ENCODE data around the gene UBE3C. TPM values are rescaled to one million over a fixed set of nuclear protein-coding genes. Genes with fewer than 3 reads are reported as not detected.
"Not testable (repeated sequence)": the region's sequence is repeated elsewhere in the genome, so short reads cannot be mapped to it uniquely, and the experiment has no call there.

The UBE3C gene
- total RNA-seq, 3 donors from 2014 or later (not counting 1 experiment from before 2014, with no cell fraction given), result 44.6 to 56.7 (median 55.5) TPM

DNA sequence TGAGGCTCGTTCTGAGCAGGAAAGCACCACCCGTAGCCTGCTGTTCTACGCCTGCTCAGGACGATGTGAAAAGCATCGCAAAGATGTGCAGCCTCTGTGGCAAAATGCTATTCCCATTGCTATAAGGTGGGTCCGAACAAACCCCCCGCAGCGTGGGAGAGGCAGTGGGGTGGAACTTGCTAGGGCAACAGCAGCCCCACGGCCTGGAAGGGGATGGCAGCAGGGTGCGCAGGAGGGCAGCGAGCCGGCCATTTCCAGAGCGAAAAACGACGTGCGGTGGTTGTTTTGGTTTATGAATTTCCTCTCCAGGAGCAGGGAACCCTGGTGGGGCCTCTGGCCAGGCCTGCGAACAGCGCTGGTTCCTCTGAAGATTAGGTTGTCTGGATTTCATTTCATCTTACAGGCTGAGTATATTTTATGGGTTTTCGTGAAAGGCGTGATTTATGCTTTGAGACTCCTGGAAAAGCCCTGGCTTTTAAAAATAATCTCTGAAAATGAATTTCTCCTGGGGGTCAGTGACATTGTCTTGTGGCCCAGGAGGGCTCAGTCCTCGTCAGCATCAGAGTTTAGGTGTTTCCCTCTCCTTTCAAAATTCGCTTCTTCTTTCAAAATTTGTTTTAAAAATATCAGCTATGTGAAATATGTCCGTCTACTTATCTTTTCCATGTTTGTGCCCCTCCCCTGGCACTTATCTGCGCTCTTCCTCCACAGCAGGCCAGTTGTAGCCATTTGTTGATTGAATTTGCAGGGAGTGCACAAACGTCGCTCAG, 42.3 kb upstream of the UBE3C start:
- Mint-ChIP-seq H3K27ac (no peak overlapping the region), H3K4me1 (no peaks in the 10 kb centered on the region)
- 61% methylated on average over 26 of the region's 26 CpGs for WGBS (ENCODE audit: insufficient coverage)

DNA sequence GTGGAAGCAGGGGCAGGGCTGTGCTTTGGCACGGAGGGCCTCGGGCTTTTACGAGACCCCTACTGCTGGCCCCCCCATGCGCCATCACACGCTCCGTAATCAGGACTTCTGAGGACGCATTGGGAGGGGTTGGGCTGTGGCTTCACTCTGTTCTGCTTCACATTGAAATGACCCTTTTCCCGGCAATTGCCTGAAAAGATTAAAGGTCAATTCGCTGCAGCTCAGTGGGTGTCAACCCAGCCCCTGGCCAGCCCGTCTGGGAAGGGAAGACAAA, 41.7 kb upstream of the UBE3C start:
- Mint-ChIP-seq H3K4me3 (no peak overlapping the region), H3K36me3 (no peaks in the 10 kb centered on the region), H3K27ac (no peak overlapping the region), H3K4me1 (no peaks in the 10 kb centered on the region), H3K27me3 (ENCODE audit: low read depth in 2 of 2) (peaks cover 5 to 9% of the 10 kb centered on the region in 2 donors), H3K9me3 (no peaks in the 10 kb centered on the region)
- Histone ChIP-seq H3K27ac (ENCODE audit: low read length) (no peak overlapping the region), H3K36me3 (ENCODE audit: control insufficient read depth, insufficient read depth, low read length) (no peaks in the 10 kb centered on the region), H3K27me3 (ENCODE audit: control insufficient read depth, insufficient read depth, low read length) (no peaks in the 10 kb centered on the region), H3K4me1 (ENCODE audit: control insufficient read depth, insufficient read depth, low read length) (no peaks in the 10 kb centered on the region), H3K9me3 (ENCODE audit: control insufficient read depth, insufficient read depth, low read length) (no peaks in the 10 kb centered on the region), H3K4me3 (ENCODE audit: low read length) (no peak overlapping the region)
- intact Hi-C loops (cut with micrococcal nuclease), result no loop called here
- DNase-seq (no peak), ATAC-seq (no peak)
- TF ChIP-seq, protein P1, sequence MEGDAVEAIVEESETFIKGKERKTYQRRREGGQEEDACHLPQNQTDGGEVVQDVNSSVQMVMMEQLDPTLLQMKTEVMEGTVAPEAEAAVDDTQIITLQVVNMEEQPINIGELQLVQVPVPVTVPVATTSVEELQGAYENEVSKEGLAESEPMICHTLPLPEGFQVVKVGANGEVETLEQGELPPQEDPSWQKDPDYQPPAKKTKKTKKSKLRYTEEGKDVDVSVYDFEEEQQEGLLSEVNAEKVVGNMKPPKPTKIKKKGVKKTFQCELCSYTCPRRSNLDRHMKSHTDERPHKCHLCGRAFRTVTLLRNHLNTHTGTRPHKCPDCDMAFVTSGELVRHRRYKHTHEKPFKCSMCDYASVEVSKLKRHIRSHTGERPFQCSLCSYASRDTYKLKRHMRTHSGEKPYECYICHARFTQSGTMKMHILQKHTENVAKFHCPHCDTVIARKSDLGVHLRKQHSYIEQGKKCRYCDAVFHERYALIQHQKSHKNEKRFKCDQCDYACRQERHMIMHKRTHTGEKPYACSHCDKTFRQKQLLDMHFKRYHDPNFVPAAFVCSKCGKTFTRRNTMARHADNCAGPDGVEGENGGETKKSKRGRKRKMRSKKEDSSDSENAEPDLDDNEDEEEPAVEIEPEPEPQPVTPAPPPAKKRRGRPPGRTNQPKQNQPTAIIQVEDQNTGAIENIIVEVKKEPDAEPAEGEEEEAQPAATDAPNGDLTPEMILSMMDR (IDR thresholded peaks at IDR 0.05), result no peak
- 84% methylated on average over 10 of the region's 10 CpGs for WGBS (ENCODE audit: insufficient coverage)

More for the DNA sequence above, 42.3 kb upstream of the UBE3C start:
- no peaks in the 10 kb centered on the region for H3K36me3 Mint-ChIP-seq
- Histone ChIP-seq H3K4me3 (ENCODE audit: low read length) (no peak overlapping the region), H3K36me3 (ENCODE audit: control insufficient read depth, insufficient read depth, low read length) (no peaks in the 10 kb centered on the region), H3K27me3 (ENCODE audit: control insufficient read depth, insufficient read depth, low read length) (no peaks in the 10 kb centered on the region), H3K27ac (ENCODE audit: low read length) (no peak overlapping the region), H3K4me1 (ENCODE audit: control insufficient read depth, insufficient read depth, low read length) (no peaks in the 10 kb centered on the region), H3K9me3 (ENCODE audit: control insufficient read depth, insufficient read depth, low read length) (no peaks in the 10 kb centered on the region)
- H3K9me3 Mint-ChIP-seq, result no peaks in the 10 kb centered on the region
- intact Hi-C loops (cut with micrococcal nuclease), result no loop called here
- ATAC-seq, result no peak
- H3K4me3 Mint-ChIP-seq, result no peak overlapping the region
- peaks cover 0 to 9% of the 10 kb centered on the region in 2 donors for H3K27me3 Mint-ChIP-seq (ENCODE audit: low read depth in 2 of 2)
- TF ChIP-seq, protein P1 (IDR thresholded peaks at IDR 0.05), result no peak
- no peak for DNase-seq

DNA sequence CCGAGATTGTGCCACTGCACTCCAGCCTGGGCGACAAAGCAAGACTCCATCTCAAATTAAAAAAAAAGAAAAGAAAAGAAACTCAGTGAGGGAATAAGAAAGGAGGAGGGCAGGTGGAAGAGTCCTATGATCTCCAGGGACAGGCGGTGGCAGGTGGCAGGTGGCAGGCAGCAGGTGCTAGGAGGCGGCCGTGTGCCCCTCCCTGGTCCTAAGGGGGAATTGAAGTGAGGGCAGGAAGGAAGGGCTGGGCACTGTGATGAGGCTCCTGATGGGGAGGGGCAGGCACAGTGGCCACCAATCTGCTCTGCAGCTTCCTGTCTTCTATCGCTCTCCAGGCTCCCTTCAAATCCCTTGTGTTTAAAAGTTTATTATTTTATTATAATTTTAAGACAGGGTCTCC, 41.2 kb upstream of the UBE3C start:
- Mint-ChIP-seq H3K27me3 (ENCODE audit: low read depth in 2 of 2) (peaks cover 10 to 13% of the 10 kb centered on the region in 2 donors), H3K9me3 (no peaks in the 10 kb centered on the region), H3K4me3 (no peak overlapping the region), H3K27ac (no peak overlapping the region), H3K36me3 (no peaks in the 10 kb centered on the region), H3K4me1 (no peaks in the 10 kb centered on the region)
- WGBS (ENCODE audit: insufficient coverage), result 54% methylated on average over 5 of the region's 6 CpGs
- Histone ChIP-seq H3K27me3 (ENCODE audit: control insufficient read depth, insufficient read depth, low read length) (no peaks in the 10 kb centered on the region), H3K4me1 (ENCODE audit: control insufficient read depth, insufficient read depth, low read length) (no peaks in the 10 kb centered on the region), H3K36me3 (ENCODE audit: control insufficient read depth, insufficient read depth, low read length) (no peaks in the 10 kb centered on the region), H3K27ac (ENCODE audit: low read length) (no peak overlapping the region), H3K9me3 (ENCODE audit: control insufficient read depth, insufficient read depth, low read length) (no peaks in the 10 kb centered on the region), H3K4me3 (ENCODE audit: low read length) (no peak overlapping the region)
- TF ChIP-seq, protein P1 (IDR thresholded peaks at IDR 0.05), result no peak
- ATAC-seq, result no peak
- no peak for DNase-seq
- intact Hi-C loops (cut with micrococcal nuclease), result no loop called here

DNA sequence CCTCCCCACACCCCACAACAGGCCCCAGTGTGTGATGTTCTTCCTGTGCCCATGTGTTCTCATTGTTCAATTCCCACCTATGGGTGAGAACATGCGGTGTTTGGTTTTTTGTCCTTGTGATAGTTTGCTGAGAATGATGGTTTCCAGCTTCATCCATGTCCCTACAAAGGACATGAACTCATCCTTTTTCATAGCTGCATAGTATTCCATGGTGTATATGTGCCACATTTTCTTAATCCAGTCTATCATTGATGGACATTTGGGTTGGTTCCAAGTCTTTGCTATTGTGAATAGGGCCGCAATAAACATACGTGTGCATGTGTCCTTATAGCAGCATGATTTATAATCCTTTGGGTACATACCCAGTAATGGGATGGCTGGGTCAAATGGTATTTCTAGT, 38.7 kb upstream of the UBE3C start:
- WGBS (ENCODE audit: insufficient coverage), result no CpG with 5 or more reads among the region's 3 CpGs
- intact Hi-C loops (cut with micrococcal nuclease); H3K36me3 Mint-ChIP-seq; H3K4me1 ChIP-seq (ENCODE audit: control insufficient read depth, insufficient read depth, low read length); H3K36me3 ChIP-seq (ENCODE audit: control insufficient read depth, insufficient read depth, low read length); DNase-seq; H3K4me3 Mint-ChIP-seq; ATAC-seq; H3K4me3 ChIP-seq (ENCODE audit: low read length); H3K27ac Mint-ChIP-seq; H3K27me3 ChIP-seq (ENCODE audit: control insufficient read depth, insufficient read depth, low read length); H3K9me3 Mint-ChIP-seq; H3K27ac ChIP-seq (ENCODE audit: low read length); H3K9me3 ChIP-seq (ENCODE audit: control insufficient read depth, insufficient read depth, low read length); H3K4me1 Mint-ChIP-seq: not testable (repeated sequence)
- peaks cover 16 to 22% of the 10 kb centered on the region in 2 donors for H3K27me3 Mint-ChIP-seq (ENCODE audit: low read depth in 2 of 2)

DNA sequence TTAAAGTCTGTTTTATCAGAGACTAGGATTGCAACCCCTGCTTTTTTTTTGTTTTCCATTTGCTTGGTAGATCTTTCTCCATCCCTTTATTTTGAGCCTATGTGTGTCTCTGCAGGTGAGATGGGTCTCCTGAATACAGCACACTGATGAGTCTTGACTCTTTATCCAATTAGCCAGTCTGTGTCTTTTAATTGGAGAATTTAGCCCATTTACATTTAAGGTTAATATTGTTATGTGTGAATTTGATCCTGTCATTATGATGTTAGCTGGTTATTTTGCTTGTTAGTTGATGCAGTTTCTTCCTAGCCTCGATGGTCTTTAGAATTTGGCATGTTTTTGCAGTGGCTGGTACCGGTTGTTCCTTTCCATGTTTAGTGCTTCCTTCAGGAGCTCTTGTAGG, 35.1 kb upstream of the UBE3C start:
- H3K4me1 Mint-ChIP-seq; H3K4me1 ChIP-seq (ENCODE audit: control insufficient read depth, insufficient read depth, low read length); H3K27ac Mint-ChIP-seq; DNase-seq; ATAC-seq; intact Hi-C loops (cut with micrococcal nuclease); H3K36me3 ChIP-seq (ENCODE audit: control insufficient read depth, insufficient read depth, low read length); H3K27ac ChIP-seq (ENCODE audit: low read length); H3K36me3 Mint-ChIP-seq; H3K27me3 ChIP-seq (ENCODE audit: control insufficient read depth, insufficient read depth, low read length); H3K4me3 Mint-ChIP-seq; H3K9me3 ChIP-seq (ENCODE audit: control insufficient read depth, insufficient read depth, low read length); H3K4me3 ChIP-seq (ENCODE audit: low read length); H3K9me3 Mint-ChIP-seq: not testable (repeated sequence)
- peaks cover 19 to 22% of the 10 kb centered on the region in 2 donors for H3K27me3 Mint-ChIP-seq (ENCODE audit: low read depth in 2 of 2)
- no CpG with 5 or more reads among the region's 2 CpGs for WGBS (ENCODE audit: insufficient coverage)

Data from natural killer cell (primary cell).